Naive B cell (primary cell): ENCODE measurements around the gene ACTN2. TPM values are rescaled to one million over a fixed set of nuclear protein-coding genes. Genes with fewer than 3 reads are reported as not detected.
"Not testable (repeated sequence)": the region's sequence is repeated elsewhere in the genome, so short reads cannot be mapped to it uniquely, and the experiment has no call there.

Source experiments
- ATAC-seq, 2 donors: fragments of 150-1000 bp; cut with Tn5 transposase; 2 replicates each; pipeline ENCODE4 v1.10.0; 2021; ENCODE audit warnings: low read depth in 2 of 2, mild to moderate bottlenecking in 2 of 2, moderate library complexity in 2 of 2
- DNase-seq: peaks from one replicate; pipeline ENCODE4 v3.0.0; 2022
- H3K27ac Mint-ChIP-seq, 6 donors: one replicate each; pipeline ENCODE4 v1.8.0; 2020 to 2022; ENCODE audit warnings: mild to moderate bottlenecking in 6 of 6, mixed read lengths in 6 of 6, moderate library complexity in 5 of 6, inconsistent platforms in 2 of 6
- H3K27me3 Mint-ChIP-seq, 3 donors: one replicate each; pipeline ENCODE4 v1.8.0; 2021 to 2022; ENCODE audit warnings: mixed read lengths in 3 of 3, mild to moderate bottlenecking in 1 of 3
- H3K36me3 Mint-ChIP-seq, 2 donors: one replicate each; pipeline ENCODE4 v1.8.0; 2020 to 2022; ENCODE audit warnings: mixed read lengths in 2 of 2, inconsistent platforms in 1 of 2, mild to moderate bottlenecking in 1 of 2
- H3K4me1 Mint-ChIP-seq, 3 donors: one replicate each; pipeline ENCODE4 v1.8.0; 2020 to 2022; ENCODE audit warnings: mixed read lengths in 3 of 3, inconsistent platforms in 1 of 3, mild to moderate bottlenecking in 1 of 3, moderate library complexity in 1 of 3
- H3K4me3 Mint-ChIP-seq, 8 donors: one replicate each; pipeline ENCODE4 v1.8.0; 2020 to 2022; ENCODE audit warnings: mild to moderate bottlenecking in 8 of 8, mixed read lengths in 8 of 8, moderate library complexity in 8 of 8, inconsistent platforms in 2 of 8
- H3K9me3 Mint-ChIP-seq, 7 donors: one replicate each; pipeline ENCODE4 v1.8.0; 2020 to 2022; ENCODE audit warnings: mixed read lengths in 7 of 7, mild to moderate bottlenecking in 5 of 7, inconsistent platforms in 2 of 7, moderate library complexity in 1 of 7
- polyA plus RNA-seq, 6 donors: library from polyadenylated mRNA; unstranded; fragments of 300-500 nt; fragmentation: Illumina TruSeq; gene quantifications; one replicate each; pipeline ENCODE4 v1.2.3, GENCODE V29; 2021; ENCODE audit warnings: low read depth in 6 of 6

The ACTN2 gene
- polyA plus RNA-seq, result not detected

DNA sequence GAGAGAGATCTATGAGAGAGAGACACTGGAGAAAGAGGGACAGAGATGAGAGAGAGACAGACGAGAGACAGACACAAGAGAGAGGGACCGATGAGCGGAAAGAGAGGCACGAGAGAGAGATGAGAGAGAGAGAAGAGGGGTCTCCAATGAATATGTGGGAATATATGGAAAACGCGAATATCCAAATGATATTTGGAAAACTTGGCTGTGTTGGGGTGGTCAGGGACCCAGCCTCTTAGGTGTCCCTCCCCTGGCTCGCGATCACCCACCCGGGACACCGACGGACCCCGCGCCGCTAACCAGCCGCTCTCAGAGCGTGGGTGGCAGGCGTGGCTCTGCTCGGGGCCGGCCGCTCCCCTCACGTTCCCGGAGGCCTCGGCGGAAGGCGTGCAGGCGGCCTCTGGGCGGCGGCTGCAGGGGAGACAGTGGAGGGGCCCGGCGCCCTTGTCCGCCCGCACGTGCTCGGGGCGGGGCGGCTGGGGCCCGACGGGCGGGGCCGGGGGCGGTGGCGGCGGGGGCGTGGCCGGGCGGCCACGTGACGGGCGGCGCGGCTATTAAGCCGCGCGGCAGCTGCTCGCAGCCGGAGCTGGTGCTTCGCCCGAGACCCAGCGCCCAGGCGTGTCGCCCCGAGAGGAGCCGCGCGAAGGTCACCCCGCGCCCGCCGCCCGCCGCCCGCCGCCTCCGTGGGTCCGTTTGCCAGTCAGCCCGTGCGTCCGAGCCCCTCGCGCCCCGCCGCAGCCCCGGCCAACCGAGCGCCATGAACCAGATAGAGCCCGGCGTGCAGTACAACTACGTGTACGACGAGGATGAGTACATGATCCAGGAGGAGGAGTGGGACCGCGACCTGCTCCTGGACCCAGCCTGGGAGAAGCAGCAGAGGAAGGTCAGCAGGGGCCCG is at the start of gene ACTN2:
TSS of gene ACTN2 (plus strand) at position 583 of the 898 bp plus-strand sequence. CDS start at position 758, 175 bp downstream.
- Mint-ChIP-seq H3K9me3 (peaks cover 7 to 18% (median 10%) of the 10 kb centered on the region in 7 donors), H3K4me3 (peak within 1 kb of the TSS; percentile 67 to 92 (median 84)), H3K4me1 (peaks cover 15 to 19% (median 17%) of the 10 kb centered on the region in 3 donors), H3K36me3 (peaks cover 6 to 11% of the 10 kb centered on the region in 2 donors), H3K27me3 (peaks cover 56 to 69% (median 57%) of the 10 kb centered on the region in 3 donors), H3K27ac (peak within 1 kb of the TSS in 3 of 6 donors; percentile 0 to 91 (median 27))
- DNase-seq (peak; percentile 12), ATAC-seq (peak; percentile 85 to 87)

DNA sequence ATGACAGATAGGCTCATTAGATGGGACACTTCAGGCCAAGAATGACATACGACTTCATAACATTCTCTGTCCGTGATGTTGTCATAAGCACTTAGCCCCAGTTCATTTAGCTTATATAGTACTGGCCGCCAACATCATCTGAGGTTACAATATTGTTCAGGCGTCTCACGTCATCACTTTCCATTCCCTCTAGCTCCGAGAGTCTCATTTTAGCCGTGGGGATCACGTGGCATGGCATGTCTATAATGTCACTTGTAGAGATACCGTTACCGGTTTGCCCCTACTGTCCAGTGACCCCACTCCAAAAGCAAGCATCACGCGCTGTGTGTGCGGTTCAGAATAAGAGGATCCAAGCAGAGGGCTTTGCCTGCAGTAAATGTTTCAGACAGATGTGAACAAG is 47.4 kb upstream of the ACTN2 start:
- H3K36me3 Mint-ChIP-seq, result peaks cover 0 to 2% of the 10 kb centered on the region in 2 donors
- no peaks in the 10 kb centered on the region for H3K4me1 Mint-ChIP-seq
- H3K27ac Mint-ChIP-seq, result no peak overlapping the region
- peaks cover 13 to 31% (median 31%) of the 10 kb centered on the region in 3 donors for H3K27me3 Mint-ChIP-seq
- H3K9me3 Mint-ChIP-seq, result peaks cover 0 to 2% (median 0%) of the 10 kb centered on the region in 7 donors
- H3K4me3 Mint-ChIP-seq, result no peak overlapping the region
- ATAC-seq (no peak), DNase-seq (no peak)

DNA sequence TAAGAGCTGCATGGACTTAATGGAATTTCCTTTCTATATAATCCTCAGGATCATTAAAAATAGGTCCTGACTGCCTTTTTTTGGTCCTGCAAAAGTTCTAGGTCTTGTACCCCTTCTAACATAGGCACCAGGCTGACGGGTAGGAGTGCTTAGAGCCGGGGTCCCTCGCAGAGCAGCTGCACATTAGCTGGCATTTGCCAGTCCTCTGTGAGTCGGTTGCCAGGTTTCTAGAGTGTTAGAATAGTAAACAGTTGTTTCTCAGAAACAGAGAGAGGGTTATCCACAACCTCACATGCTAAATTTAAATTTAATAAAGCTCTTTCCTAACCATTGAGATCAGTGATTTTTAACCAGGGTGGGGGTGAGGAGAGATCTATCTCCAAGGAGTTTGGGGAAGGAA is 46.6 kb upstream of the ACTN2 start:
- Mint-ChIP-seq H3K27me3 (peaks cover 13 to 24% (median 24%) of the 10 kb centered on the region in 3 donors), H3K4me3 (no peak overlapping the region), H3K9me3 (peaks cover 0 to 2% (median 0%) of the 10 kb centered on the region in 7 donors), H3K36me3 (no peaks in the 10 kb centered on the region), H3K4me1 (no peaks in the 10 kb centered on the region), H3K27ac (no peak overlapping the region)
- ATAC-seq (no peak), DNase-seq (no peak)

DNA sequence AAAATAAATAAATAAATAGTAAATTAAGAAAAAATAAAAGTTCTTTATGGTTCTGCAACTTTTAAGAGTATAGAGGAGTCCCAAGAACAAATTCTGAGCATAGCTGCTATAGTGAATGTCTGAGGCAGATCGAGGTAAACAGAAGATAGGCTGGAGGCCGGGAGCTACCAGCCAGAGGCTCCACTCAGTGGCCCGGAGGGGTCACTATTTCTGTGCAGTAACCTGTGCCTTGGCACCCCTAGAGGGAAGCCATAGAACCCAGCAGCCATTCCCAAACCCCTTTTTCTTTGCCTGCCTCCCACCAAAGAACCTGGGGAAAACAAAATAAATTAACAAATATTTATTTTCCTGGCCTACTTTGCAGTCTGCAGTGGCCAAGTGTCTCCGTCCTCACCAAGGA is 43.5 kb upstream of the ACTN2 start:
- H3K36me3 Mint-ChIP-seq, result no peaks in the 10 kb centered on the region
- H3K27me3 Mint-ChIP-seq, result peaks cover 6 to 15% (median 9%) of the 10 kb centered on the region in 3 donors
- H3K4me1 Mint-ChIP-seq, result no peaks in the 10 kb centered on the region
- no peak overlapping the region for H3K4me3 Mint-ChIP-seq
- no peak overlapping the region for H3K27ac Mint-ChIP-seq
- no peak for ATAC-seq
- no peak for DNase-seq
- no peaks in the 10 kb centered on the region for H3K9me3 Mint-ChIP-seq

DNA sequence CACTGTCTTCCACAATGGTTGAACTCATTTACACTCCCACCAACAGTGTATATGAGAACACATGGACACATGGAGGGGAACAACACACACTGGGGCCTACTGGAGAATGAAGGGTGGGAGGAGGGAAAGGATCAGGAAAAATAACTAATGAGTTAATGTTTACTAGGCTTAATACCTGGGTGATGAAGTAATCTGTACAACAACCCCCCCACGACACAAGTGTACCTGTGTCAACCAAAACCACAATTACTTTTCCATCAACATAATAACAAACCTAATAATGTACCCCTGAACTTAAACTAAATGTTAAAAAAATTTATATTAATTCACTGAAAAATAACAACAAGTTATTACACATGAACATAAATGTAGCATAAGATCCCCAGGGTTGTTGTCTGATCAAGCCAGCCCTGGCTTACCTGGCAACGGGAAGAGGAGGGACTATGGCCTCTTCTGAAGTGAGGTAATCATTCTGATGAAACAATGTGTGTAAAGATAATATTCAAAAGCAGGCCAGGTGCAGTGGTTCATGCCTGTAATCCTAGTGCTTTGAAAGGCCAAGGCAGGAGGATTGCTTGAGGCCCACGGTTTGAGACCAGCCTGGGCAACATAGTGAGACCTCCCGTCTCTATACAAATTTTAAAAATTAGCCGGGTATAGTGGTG is 41.2 kb upstream of the ACTN2 start:
- DNase-seq (no peak), ATAC-seq (no peak)
- Mint-ChIP-seq H3K27me3 (peaks cover 0 to 7% (median 3%) of the 10 kb centered on the region in 3 donors), H3K27ac (no peak overlapping the region), H3K4me3 (no peak overlapping the region), H3K36me3 (no peaks in the 10 kb centered on the region), H3K4me1 (no peaks in the 10 kb centered on the region), H3K9me3 (no peaks in the 10 kb centered on the region)

DNA sequence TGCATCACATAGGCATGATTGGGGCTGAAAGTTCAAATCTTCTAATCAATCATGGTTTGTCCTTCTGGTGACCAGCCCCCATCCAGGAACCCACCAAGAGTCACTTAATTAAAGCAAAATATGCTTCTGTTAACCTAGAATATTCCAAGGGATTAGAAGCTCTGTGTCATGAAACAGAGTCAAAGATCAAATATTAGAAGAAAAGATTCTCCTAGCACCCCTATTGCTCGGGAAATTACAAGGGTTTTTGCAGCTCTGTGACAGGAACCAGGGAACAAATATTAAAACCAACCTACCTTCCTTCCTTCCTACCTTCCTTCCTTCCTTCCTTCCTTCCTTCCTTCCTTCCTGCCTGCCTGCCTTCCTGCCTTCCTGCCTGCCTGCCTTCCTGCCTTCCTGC is 31.8 kb upstream of the ACTN2 start:
- Mint-ChIP-seq H3K36me3 (peaks cover 0 to 5% of the 10 kb centered on the region in 2 donors), H3K27ac (peak overlapping the region in 1 of 6 donors; percentile 18), H3K27me3 (peaks cover 16 to 22% (median 17%) of the 10 kb centered on the region in 3 donors), H3K9me3 (peaks cover 0 to 2% (median 0%) of the 10 kb centered on the region in 7 donors), H3K4me3 (no peak overlapping the region), H3K4me1 (peaks cover 0 to 4% (median 0%) of the 10 kb centered on the region in 3 donors)
- ATAC-seq (no peak), DNase-seq (no peak)

DNA sequence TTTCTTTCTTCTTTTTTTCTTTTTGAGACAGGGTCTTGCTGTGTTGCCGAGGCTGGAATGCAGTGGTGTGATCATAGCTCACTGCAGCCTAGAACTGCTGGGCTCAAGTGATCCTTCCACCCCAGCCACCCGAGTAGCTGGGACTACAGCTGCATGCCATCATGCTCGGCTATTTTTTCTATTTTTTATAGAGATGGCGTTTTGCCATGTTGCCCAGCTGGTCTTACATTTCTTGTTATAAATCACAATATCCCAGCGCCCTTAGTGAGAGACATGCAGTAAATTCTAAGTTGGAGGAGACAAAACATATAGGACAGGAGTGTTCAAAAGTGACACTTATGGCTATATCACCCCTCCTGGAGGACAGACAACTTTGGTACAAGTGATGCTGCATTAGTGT is 31.3 kb upstream of the ACTN2 start:
- peaks cover 0 to 2% (median 0%) of the 10 kb centered on the region in 7 donors for H3K9me3 Mint-ChIP-seq
- peaks cover 16 to 22% (median 16%) of the 10 kb centered on the region in 3 donors for H3K27me3 Mint-ChIP-seq
- no peak overlapping the region for H3K27ac Mint-ChIP-seq
- no peak overlapping the region for H3K4me3 Mint-ChIP-seq
- peaks cover 0 to 4% (median 0%) of the 10 kb centered on the region in 3 donors for H3K4me1 Mint-ChIP-seq
- no peak for ATAC-seq
- H3K36me3 Mint-ChIP-seq, result peaks cover 0 to 5% of the 10 kb centered on the region in 2 donors
- no peak for DNase-seq

DNA sequence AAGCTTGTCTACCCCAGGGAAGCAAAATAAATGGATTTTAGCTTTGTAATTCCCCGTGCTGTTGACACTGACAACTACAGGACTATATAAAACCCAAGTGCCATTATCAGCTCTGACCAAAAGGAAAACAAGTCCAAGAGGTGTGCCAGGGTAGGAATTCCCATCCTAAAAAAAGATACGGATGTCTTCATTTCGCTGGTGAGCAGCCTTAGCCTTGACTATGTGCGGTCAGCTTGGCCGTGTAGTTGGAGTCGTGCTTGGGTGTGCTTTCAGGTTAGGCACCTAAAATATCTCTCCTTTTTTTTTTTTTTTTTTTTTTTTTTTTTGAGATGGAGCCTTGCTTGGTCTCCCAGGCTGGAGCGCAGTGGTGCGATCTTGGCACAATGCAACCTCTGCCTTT is 28.9 kb upstream of the ACTN2 start:
- Mint-ChIP-seq H3K4me3 (no peak overlapping the region), H3K27me3 (peaks cover 16% of the 10 kb centered on the region in 3 donors), H3K9me3 (peaks cover 0 to 2% (median 0%) of the 10 kb centered on the region in 7 donors), H3K36me3 (peaks cover 0 to 5% of the 10 kb centered on the region in 2 donors), H3K27ac (no peak overlapping the region), H3K4me1 (peaks cover 0 to 4% (median 0%) of the 10 kb centered on the region in 3 donors)
- DNase-seq (no peak), ATAC-seq (no peak)

DNA sequence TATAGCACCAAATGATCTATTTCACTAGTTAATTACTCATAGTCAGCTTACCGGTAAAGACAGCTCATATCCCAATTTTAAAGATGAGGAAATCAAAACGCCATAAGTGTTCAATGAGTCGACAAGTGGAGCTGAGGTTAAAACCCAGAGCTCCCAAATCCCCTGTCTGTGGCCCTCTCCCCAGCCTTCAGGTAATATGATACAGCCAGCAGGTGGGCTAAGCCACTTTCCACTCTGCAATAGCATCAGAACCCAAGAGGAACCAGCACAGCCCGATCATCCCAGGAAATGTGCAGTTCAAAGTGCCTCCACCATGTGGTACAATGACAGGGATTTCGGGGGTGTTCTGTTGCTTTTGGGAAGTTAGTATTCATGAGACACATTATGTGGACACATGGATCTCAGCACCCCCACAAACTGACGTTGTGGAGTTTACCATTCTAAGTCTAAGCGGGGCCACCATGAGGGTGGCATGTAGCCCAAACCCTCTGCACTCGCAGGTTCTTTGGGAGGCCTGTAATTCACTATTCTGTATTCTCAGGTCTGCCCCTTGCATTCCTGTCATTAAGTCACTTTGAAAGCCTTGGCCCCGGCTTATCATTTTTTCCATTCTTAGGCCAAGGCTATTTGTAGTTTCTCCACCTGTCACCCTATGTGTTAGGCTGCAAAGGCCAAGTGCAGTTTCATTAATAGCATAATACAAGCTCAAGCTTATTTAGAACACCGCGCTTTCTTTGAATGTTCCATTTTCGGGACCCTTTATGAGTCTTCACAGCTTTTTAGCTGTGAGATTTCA is 26.3 kb upstream of the ACTN2 start:
- peaks cover 0 to 5% of the 10 kb centered on the region in 2 donors for H3K36me3 Mint-ChIP-seq
- peaks cover 6 to 10% (median 8%) of the 10 kb centered on the region in 3 donors for H3K27me3 Mint-ChIP-seq
- H3K4me1 Mint-ChIP-seq, result peaks cover 5 to 7% (median 7%) of the 10 kb centered on the region in 3 donors
- H3K4me3 Mint-ChIP-seq, result no peak overlapping the region
- no peak for ATAC-seq
- no peak for DNase-seq
- peaks cover 0 to 4% (median 0%) of the 10 kb centered on the region in 7 donors for H3K9me3 Mint-ChIP-seq
- peak overlapping the region in 1 of 6 donors; percentile 49 for H3K27ac Mint-ChIP-seq

DNA sequence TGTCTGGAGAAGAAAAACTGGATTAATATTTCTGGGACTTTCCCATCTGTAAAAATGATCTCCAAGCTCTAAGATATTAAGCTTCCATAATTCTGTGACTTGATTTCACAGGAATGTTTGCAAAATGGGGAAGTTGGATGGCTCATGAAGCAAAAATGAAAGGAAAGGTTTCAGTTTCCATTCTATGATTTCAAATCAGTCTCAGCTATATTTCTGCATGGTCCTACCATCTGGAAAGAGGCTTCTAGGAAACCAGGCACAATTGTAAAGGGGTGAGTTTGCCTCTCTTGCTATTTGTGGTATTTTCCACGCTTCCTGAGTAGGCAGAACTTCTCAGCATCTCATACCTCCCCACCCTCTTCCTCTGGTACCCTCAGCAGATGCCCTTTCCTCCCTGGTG is 22.4 kb upstream of the ACTN2 start:
- Mint-ChIP-seq H3K36me3 (peaks cover 0 to 4% of the 10 kb centered on the region in 2 donors), H3K4me3 (no peak overlapping the region), H3K27me3 (peaks cover 4 to 13% (median 12%) of the 10 kb centered on the region in 3 donors), H3K4me1 (peaks cover 5 to 7% (median 7%) of the 10 kb centered on the region in 3 donors), H3K27ac (peak overlapping the region in 1 of 6 donors; percentile 71), H3K9me3 (peaks cover 0 to 10% (median 3%) of the 10 kb centered on the region in 7 donors)
- DNase-seq (no peak), ATAC-seq (no peak)

DNA sequence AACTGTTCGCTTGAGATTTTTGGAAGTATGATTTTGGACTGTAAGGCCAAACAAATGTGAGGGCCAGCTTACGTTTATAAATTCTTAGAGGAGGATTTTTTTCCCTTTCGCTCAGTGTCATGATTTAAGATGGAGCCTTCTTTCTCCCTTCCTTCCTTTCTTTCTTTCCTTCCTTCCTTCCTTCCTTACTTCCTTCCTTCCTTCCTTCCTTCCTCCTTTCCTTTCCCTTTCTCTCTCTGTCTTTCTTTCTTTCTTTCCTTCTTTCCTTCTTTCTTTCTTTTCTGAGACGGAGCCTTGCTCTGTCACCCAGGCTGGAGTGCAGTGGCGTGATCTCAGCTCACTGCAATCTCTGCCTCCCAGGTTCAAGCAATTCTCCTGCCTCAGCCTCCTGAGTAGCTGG is 17.4 kb upstream of the ACTN2 start:
- not testable (repeated sequence) for ATAC-seq, H3K36me3 Mint-ChIP-seq, H3K4me1 Mint-ChIP-seq, DNase-seq
- peaks cover 0 to 17% (median 6%) of the 10 kb centered on the region in 7 donors for H3K9me3 Mint-ChIP-seq
- H3K27ac Mint-ChIP-seq, result peak overlapping the region in 1 of 6 donors; percentile 86
- H3K4me3 Mint-ChIP-seq, result peak overlapping the region in 1 of 8 donors; percentile 56
- H3K27me3 Mint-ChIP-seq, result peaks cover 19 to 42% (median 34%) of the 10 kb centered on the region in 3 donors

DNA sequence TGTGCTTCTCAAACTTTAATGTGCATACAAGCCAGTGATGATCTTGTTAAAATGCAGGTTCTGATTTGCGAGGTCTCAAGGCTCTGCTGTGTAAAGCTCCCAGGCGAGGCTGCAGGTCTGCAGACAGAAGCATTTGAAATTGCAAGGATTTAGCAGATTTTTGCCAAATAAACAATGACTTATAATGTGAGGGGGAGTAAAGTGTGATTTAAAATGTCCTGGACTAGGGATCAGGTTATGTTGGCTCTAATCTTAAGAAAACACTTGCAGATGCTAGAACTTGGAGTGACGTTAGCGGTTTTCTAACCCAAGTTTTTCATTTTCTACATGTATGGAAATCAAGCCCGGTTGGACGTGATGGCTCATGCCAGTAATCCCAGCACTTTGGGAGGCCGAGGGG is 16.2 kb upstream of the ACTN2 start:
- DNase-seq, result no peak
- no peaks in the 10 kb centered on the region for H3K4me1 Mint-ChIP-seq
- H3K27ac Mint-ChIP-seq, result no peak overlapping the region
- no peak overlapping the region for H3K4me3 Mint-ChIP-seq
- ATAC-seq, result no peak
- peaks cover 23 to 49% (median 40%) of the 10 kb centered on the region in 3 donors for H3K27me3 Mint-ChIP-seq
- peaks cover 0 to 17% (median 6%) of the 10 kb centered on the region in 7 donors for H3K9me3 Mint-ChIP-seq
- peaks cover 0 to 3% of the 10 kb centered on the region in 2 donors for H3K36me3 Mint-ChIP-seq
